Liver (tissue), 9 donors: ENCODE results near the gene LRRC40. TPM values are rescaled to one million over a fixed set of nuclear protein-coding genes. Genes with fewer than 3 reads are reported as not detected.

Experiments used
- DNase-seq: peaks from one replicate; pipeline ENCODE4 v3.0.0-alpha.2; 2017; ENCODE audit warnings: low spot score
- H3K27ac ChIP-seq, 2 donors: one replicate each; pipeline ENCODE4 v1.7.0; 2013; ENCODE audit warnings: inconsistent platforms in 2 of 2, low read length in 2 of 2, control low read depth in 1 of 2, low read depth in 1 of 2, mild to moderate bottlenecking in 1 of 2
- H3K27me3 ChIP-seq, 4 donors: one replicate each; pipeline versions ENCODE4 v1.6.1 to v1.7.0; 2013; ENCODE audit warnings: low read length in 3 of 4, inconsistent platforms in 1 of 4, mild to moderate bottlenecking in 1 of 4, moderate library complexity in 1 of 4; ENCODE audit not compliant: control insufficient read depth in 4 of 4, insufficient read depth in 4 of 4
- H3K36me3 ChIP-seq, 4 donors: one replicate each; pipeline versions ENCODE4 v1.6.1 to v1.7.0; 2013; ENCODE audit warnings: low read length in 3 of 4, mild to moderate bottlenecking in 3 of 4, low read depth in 1 of 4, moderate library complexity in 1 of 4; ENCODE audit not compliant: control insufficient read depth in 4 of 4, insufficient read depth in 3 of 4
- H3K4me1 ChIP-seq, 4 donors: one replicate each; pipeline versions ENCODE4 v1.6.1 to v1.7.0; 2013; ENCODE audit warnings: low read length in 3 of 4, mild to moderate bottlenecking in 3 of 4, moderate library complexity in 1 of 4; ENCODE audit not compliant: control insufficient read depth in 4 of 4, insufficient read depth in 4 of 4
- H3K4me3 ChIP-seq, 3 donors: one replicate each; pipeline versions ENCODE4 v1.6.1 to v1.7.0; 2013; ENCODE audit warnings: low read length in 3 of 3, control low read depth in 1 of 3, low read depth in 1 of 3, mild to moderate bottlenecking in 1 of 3
- H3K9ac ChIP-seq, 2 donors: one replicate each; pipeline ENCODE4 v1.7.0; 2013; ENCODE audit warnings: low read length in 2 of 2, mild to moderate bottlenecking in 2 of 2, moderate library complexity in 2 of 2, control low read depth in 1 of 2, low read depth in 1 of 2
- H3K9me3 ChIP-seq, 4 donors: one replicate each; pipeline versions ENCODE4 v1.6.1 to v1.7.0; 2013; ENCODE audit warnings: low read length in 3 of 4; ENCODE audit not compliant: control insufficient read depth in 4 of 4
- ATF3 ChIP-seq: IDR thresholded peaks from 2 replicates; pipeline ENCODE4 v1.6.1; 2016; ENCODE audit warnings: antibody characterized with exemption
- CTCF ChIP-seq: fragments of 150-350 bp; IDR thresholded peaks from 2 replicates; pipeline ENCODE4 v1.5.1; 2017; ENCODE audit warnings: improper control_type of control experiment, low read depth, low read length; ENCODE audit not compliant: missing input control
- EGR1 ChIP-seq, 2 donors: IDR thresholded peaks; 2 replicates each; pipeline ENCODE4 v1.6.1; 2016 to 2018; ENCODE audit warnings: antibody characterized with exemption in 2 of 2, low read depth in 2 of 2
- FOXA1 ChIP-seq: IDR thresholded peaks from 2 replicates; pipeline ENCODE4 v1.6.1; 2016; ENCODE audit warnings: antibody characterized with exemption
- GABPA ChIP-seq, 2 donors: IDR thresholded peaks in 1 of 2; conservative IDR thresholded peaks in 1 of 2; 2 replicates each; pipeline ENCODE4 v1.6.1; 2016; ENCODE audit warnings: antibody characterized with exemption in 2 of 2, mild to moderate bottlenecking in 1 of 2, moderate library complexity in 1 of 2
- HNF4G ChIP-seq: IDR thresholded peaks from 2 replicates; pipeline ENCODE4 v1.6.1; 2016; ENCODE audit warnings: antibody characterized with exemption
- MAX ChIP-seq: IDR thresholded peaks from 2 replicates; pipeline ENCODE4 v1.6.1; 2016; ENCODE audit warnings: antibody characterized with exemption
- NR2F2 ChIP-seq: IDR thresholded peaks from 2 replicates; pipeline ENCODE4 v1.6.1; 2016; ENCODE audit warnings: antibody characterized with exemption
- RAD21 ChIP-seq, 2 donors: IDR thresholded peaks; 2 replicates each; pipeline ENCODE4 v1.6.1; 2016; ENCODE audit warnings: antibody characterized with exemption in 2 of 2, mild to moderate bottlenecking in 2 of 2
- REST ChIP-seq: IDR thresholded peaks from 2 replicates; pipeline ENCODE4 v1.6.1; 2016; ENCODE audit warnings: antibody characterized with exemption, mild to moderate bottlenecking
- RXRA ChIP-seq, 2 donors: IDR thresholded peaks; 2 replicates each; pipeline ENCODE4 v1.6.1; 2017 to 2018; ENCODE audit warnings: antibody characterized with exemption in 2 of 2, mild to moderate bottlenecking in 1 of 2
- SP1 ChIP-seq: IDR thresholded peaks from 2 replicates; pipeline ENCODE4 v1.6.1; 2018; ENCODE audit warnings: antibody characterized with exemption, mild to moderate bottlenecking
- TAF1 ChIP-seq: conservative IDR thresholded peaks from 2 replicates; pipeline ENCODE4 v1.6.1; 2016; ENCODE audit warnings: antibody characterized with exemption, mild to moderate bottlenecking
- YY1 ChIP-seq: IDR thresholded peaks from 2 replicates; pipeline ENCODE4 v1.6.1; 2016; ENCODE audit warnings: antibody characterized with exemption, mild to moderate bottlenecking
- WGBS: extraction: QIAGEN DNeasy Blood & Tissue Kit; methylation state at CpG from one replicate; pipeline ENCODE4 v1.1.7; 2013; 5-methylcytosine and 5-hydroxymethylcytosine counted together
- polyA plus RNA-seq, 2 donors: library from polyadenylated mRNA; stranded (reverse) in 1 of 2; unstranded in 1 of 2; fragments of 200-250 nt in 1 of 2; fragments of >200 nt in 1 of 2; fragmentation: Nextera tagmentation in 1 of 2; extraction: Ambion mirVana in 1 of 2; gene quantifications; one replicate each; pipeline versions ENCODE4 v1.2.1 to v1.2.3, GENCODE V29; 2013 to 2015
- total RNA-seq, 2 donors: library from RNA; depleted of rRNA; stranded (reverse); fragments of >200 nt; gene quantifications; one replicate each; pipeline ENCODE4 v1.2.3, GENCODE V29; 2014
- donor health status: healthy.
- donor health status: healthy.
- donor health status: healthy.
- donor health status: healthy.
- donor health status: healthy.

Gene LRRC40
- total and polyA plus RNA-seq, 4 donors = 6.6 to 15.8 (median 10.6) TPM

- DNase-seq = no peak
- Histone ChIP-seq H3K27ac (no peak overlapping the region), H3K4me3 (no peak overlapping the region), H3K4me1 (no peaks in the 10 kb centered on the region), H3K27me3 (no peaks in the 10 kb centered on the region), H3K9me3 (no peaks in the 10 kb centered on the region), H3K9ac (no peak overlapping the region), H3K36me3 (peaks cover 0 to 23% (median 7%) of the 10 kb centered on the region in 4 donors)
- peak; percentile 16 to 32 for TF ChIP-seq RAD21 (IDR thresholded peaks at IDR 0.05)
- TF ChIP-seq GABPA (IDR thresholded peaks at IDR 0.05 in 1 of 2, conservative IDR thresholded peaks at IDR 0.05 in 1 of 2) = no peak
- no peak for TF ChIP-seq YY1
- no peak for TF ChIP-seq EGR1 (IDR thresholded peaks at IDR 0.05; ENCODE audit: low read depth in 2 of 2)
- TF ChIP-seq SP1 = no peak
- no peak for TF ChIP-seq CTCF
- TF ChIP-seq FOXA1 = no peak
- 79% methylated on average over 4 of the region's 4 CpGs for WGBS
These were observed 62.2 kb downstream of the LRRC40 start for GRCh38 chr1:70143048-70143659.

- H3K4me1 ChIP-seq = no peaks in the 10 kb centered on the region
- no peaks in the 10 kb centered on the region for H3K27me3 ChIP-seq
- no peak overlapping the region for H3K4me3 ChIP-seq
- no peak overlapping the region for H3K27ac ChIP-seq
- 76% methylated on average over 2 of the region's 2 CpGs for WGBS
- TF ChIP-seq RAD21 (IDR thresholded peaks at IDR 0.05) (peak in 1 of 2 donors; percentile 43), HNF4G (no peak), TAF1 (no peak), CTCF (no peak), NR2F2 (no peak), YY1 (no peak)
- H3K9me3 ChIP-seq = no peaks in the 10 kb centered on the region
- H3K36me3 ChIP-seq = peaks cover 0 to 14% (median 3%) of the 10 kb centered on the region in 4 donors
- H3K9ac ChIP-seq = no peak overlapping the region
- DNase-seq = no peak
These were observed 63.3 kb downstream of the LRRC40 start for GRCh38 chr1:70142075-70142474.

- Histone ChIP-seq H3K27me3 (no peaks in the 10 kb centered on the region), H3K4me1 (no peaks in the 10 kb centered on the region), H3K9ac (no peak overlapping the region), H3K4me3 (no peak overlapping the region), H3K36me3 (peaks cover 0 to 11% (median 2%) of the 10 kb centered on the region in 4 donors), H3K9me3 (no peaks in the 10 kb centered on the region), H3K27ac (no peak overlapping the region)
- WGBS = 81% methylated on average over 3 of the region's 3 CpGs
- no peak for DNase-seq
- TF ChIP-seq TAF1 = no peak
- no peak for TF ChIP-seq YY1
- no peak for TF ChIP-seq RAD21 (IDR thresholded peaks at IDR 0.05)
- TF ChIP-seq ATF3 = no peak
- no peak for TF ChIP-seq REST
- no peak for TF ChIP-seq HNF4G
- no peak for TF ChIP-seq FOXA1
- no peak for TF ChIP-seq RXRA (IDR thresholded peaks at IDR 0.05)
- no peak for TF ChIP-seq GABPA (IDR thresholded peaks at IDR 0.05 in 1 of 2, conservative IDR thresholded peaks at IDR 0.05 in 1 of 2)
- no peak for TF ChIP-seq CTCF
- no peak for TF ChIP-seq EGR1 (IDR thresholded peaks at IDR 0.05; ENCODE audit: low read depth in 2 of 2)
- no peak for TF ChIP-seq MAX
These were observed 64.5 kb downstream of the LRRC40 start for GRCh38 chr1:70140894-70141293.
